ENCODE data around the gene BRS3.

The BRS3 gene

GRCh38 chrX:136476501-136476900 lies 11.2 kb upstream of the BRS3 start:
- no peak overlapping the region for H2AFZ ChIP-seq (ENCODE audit: low read depth)
- H3K4me1 ChIP-seq (ENCODE audit: low read depth, poor library complexity, severe bottlenecking) = no peaks in the 10 kb centered on the region
- H3K36me3 ChIP-seq (ENCODE audit: insufficient read depth) = no peaks in the 10 kb centered on the region
- no peaks in the 10 kb centered on the region for H4K20me1 ChIP-seq (ENCODE audit: insufficient read depth)
- no peak overlapping the region for H3K9ac ChIP-seq
- H3K4me2 ChIP-seq = no peak overlapping the region
- H3K27ac ChIP-seq = no peak overlapping the region
- TF ChIP-seq CTCF (conservative IDR thresholded peaks at IDR 0.05; ENCODE audit: low read depth, low read length) = no peak
- no peaks in the 10 kb centered on the region for H3K27me3 ChIP-seq (ENCODE audit: insufficient read depth, low read depth)
- no peaks in the 10 kb centered on the region for H3K79me2 ChIP-seq (ENCODE audit: insufficient read depth, low read depth)
- H3K4me3 ChIP-seq (IDR thresholded peaks at IDR 0.05; ENCODE audit: insufficient read depth, low read depth, low read length) = no peak overlapping the region

GRCh38 chrX:136477026-136477425 lies 10.7 kb upstream of the BRS3 start:
- Histone ChIP-seq H3K9ac (no peak overlapping the region), H3K27me3 (ENCODE audit: insufficient read depth, low read depth) (no peaks in the 10 kb centered on the region), H3K4me1 (ENCODE audit: low read depth, poor library complexity, severe bottlenecking) (no peaks in the 10 kb centered on the region), H4K20me1 (ENCODE audit: insufficient read depth) (no peaks in the 10 kb centered on the region), H3K79me2 (ENCODE audit: insufficient read depth, low read depth) (no peaks in the 10 kb centered on the region), H3K4me3 (IDR thresholded peaks at IDR 0.05; ENCODE audit: insufficient read depth, low read depth, low read length) (no peak overlapping the region), H3K4me2 (no peak overlapping the region), H3K27ac (no peak overlapping the region), H2AFZ (ENCODE audit: low read depth) (no peak overlapping the region), H3K36me3 (ENCODE audit: insufficient read depth) (no peaks in the 10 kb centered on the region)
- TF ChIP-seq CTCF (conservative IDR thresholded peaks at IDR 0.05; ENCODE audit: low read depth, low read length) = no peak

GRCh38 chrX:136480383-136480782 lies 7.4 kb upstream of the BRS3 start:
- H3K4me1 ChIP-seq (ENCODE audit: low read depth, poor library complexity, severe bottlenecking) = no peaks in the 10 kb centered on the region
- H3K36me3 ChIP-seq (ENCODE audit: insufficient read depth) = no peaks in the 10 kb centered on the region
- no peaks in the 10 kb centered on the region for H4K20me1 ChIP-seq (ENCODE audit: insufficient read depth)
- H3K4me3 ChIP-seq (IDR thresholded peaks at IDR 0.05; ENCODE audit: insufficient read depth, low read depth, low read length) = no peak overlapping the region
- TF ChIP-seq CTCF (conservative IDR thresholded peaks at IDR 0.05; ENCODE audit: low read depth, low read length) = no peak
- H3K9ac ChIP-seq = no peak overlapping the region
- H2AFZ ChIP-seq (ENCODE audit: low read depth) = no peak overlapping the region
- H3K27ac ChIP-seq = no peak overlapping the region
- no peak overlapping the region for H3K4me2 ChIP-seq
- no peaks in the 10 kb centered on the region for H3K79me2 ChIP-seq (ENCODE audit: insufficient read depth, low read depth)
- no peaks in the 10 kb centered on the region for H3K27me3 ChIP-seq (ENCODE audit: insufficient read depth, low read depth)

- no peak overlapping the region for H3K4me3 ChIP-seq (IDR thresholded peaks at IDR 0.05; ENCODE audit: insufficient read depth, low read depth, low read length)
- no peak overlapping the region for H2AFZ ChIP-seq (ENCODE audit: low read depth)
- H4K20me1 ChIP-seq (ENCODE audit: insufficient read depth) = no peaks in the 10 kb centered on the region
- H3K79me2 ChIP-seq (ENCODE audit: insufficient read depth, low read depth) = no peaks in the 10 kb centered on the region
- no peak overlapping the region for H3K27ac ChIP-seq
- no peaks in the 10 kb centered on the region for H3K4me1 ChIP-seq (ENCODE audit: low read depth, poor library complexity, severe bottlenecking)
- no peak for TF ChIP-seq CTCF (conservative IDR thresholded peaks at IDR 0.05; ENCODE audit: low read depth, low read length)
- H3K4me2 ChIP-seq = no peak overlapping the region
- H3K9ac ChIP-seq = no peak overlapping the region
- no peaks in the 10 kb centered on the region for H3K27me3 ChIP-seq (ENCODE audit: insufficient read depth, low read depth)
- no peaks in the 10 kb centered on the region for H3K36me3 ChIP-seq (ENCODE audit: insufficient read depth)
These were observed 959 bp downstream of the BRS3 start for GRCh38 chrX:136488706-136489105.

GRCh38 chrX:136491832-136492231 lies 4.1 kb downstream of the BRS3 start:
- H3K9ac ChIP-seq = no peak overlapping the region
- no peaks in the 10 kb centered on the region for H3K36me3 ChIP-seq (ENCODE audit: insufficient read depth)
- no peaks in the 10 kb centered on the region for H3K79me2 ChIP-seq (ENCODE audit: insufficient read depth, low read depth)
- no peak overlapping the region for H3K4me2 ChIP-seq
- peaks cover 9% of the 10 kb centered on the region for H3K4me1 ChIP-seq (ENCODE audit: low read depth, poor library complexity, severe bottlenecking)
- H2AFZ ChIP-seq (ENCODE audit: low read depth) = no peak overlapping the region
- no peaks in the 10 kb centered on the region for H4K20me1 ChIP-seq (ENCODE audit: insufficient read depth)
- H3K4me3 ChIP-seq (IDR thresholded peaks at IDR 0.05; ENCODE audit: insufficient read depth, low read depth, low read length) = no peak overlapping the region
- no peak for TF ChIP-seq CTCF (conservative IDR thresholded peaks at IDR 0.05; ENCODE audit: low read depth, low read length)
- H3K27me3 ChIP-seq (ENCODE audit: insufficient read depth, low read depth) = no peaks in the 10 kb centered on the region
- H3K27ac ChIP-seq = no peak overlapping the region
